Panc1 (cell line): ENCODE data around the gene ABCC8. TPM values are rescaled to one million over a fixed set of nuclear protein-coding genes. Genes with fewer than 3 reads are reported as not detected.

Experiments used
- ATAC-seq: fragments of 200-7000 bp; cut with Tn5 transposase; 2 replicates; pipeline ENCODE4 v1.9.1; 2020; ENCODE audit warnings: mild to moderate bottlenecking, moderate library complexity
- BruUV-seq: library from RNA; stranded (reverse); fragments of 400-500 nt; replicated peaks from 2 replicates; lab custom pipeline; 2021; lab: Mats Ljungman, UMichigan
- CTCF ChIA-PET: fragments of 300-600 bp; sonication (Branson Sonifier 250); formaldehyde crosslinking; loops from one replicate; lab custom pipeline; 2022; ENCODE audit warnings: antibody characterized with exemption; lab: Charles Lee
- POLR2A ChIA-PET: fragments of 300-600 bp; sonication (Branson Sonifier 250); formaldehyde crosslinking; loops from one replicate; lab custom pipeline; 2022; ENCODE audit warnings: antibody characterized with exemption; lab: Charles Lee
- DNase-seq: peaks from one replicate; pipeline ENCODE4 v3.0.0-alpha.2; 2010; ENCODE audit warnings: low read depth, low spot score
- H3K27ac ChIP-seq: 2 replicates; pipeline ENCODE4 v1.5.1; 2011; ENCODE audit warnings: mild to moderate bottlenecking, low read length, inconsistent platforms
- H3K27me3 ChIP-seq: fragments of 200-500 bp; sonication (Bioruptor generic); 2 replicates; pipeline ENCODE4 v1.6.0; 2014; ENCODE audit warnings: low read length, inconsistent platforms; ENCODE audit not compliant: control insufficient read depth, insufficient read depth
- H3K36me3 ChIP-seq: fragments of 200-500 bp; sonication (Bioruptor generic); 2 replicates; pipeline ENCODE4 v1.5.1; 2014; ENCODE audit warnings: inconsistent platforms, mild to moderate bottlenecking, low read length, moderate library complexity; ENCODE audit not compliant: control insufficient read depth, insufficient read depth
- H3K4me1 ChIP-seq: 2 replicates; pipeline ENCODE4 v1.5.1; 2011; ENCODE audit warnings: inconsistent platforms, mild to moderate bottlenecking, low read length, moderate library complexity; ENCODE audit not compliant: control insufficient read depth, insufficient read depth
- H3K4me3 ChIP-seq, 2 experiments: 2 replicates each; pipeline ENCODE4 v1.5.1; 2011 to 2012; ENCODE audit warnings: low read depth in 2 of 2, low read length in 2 of 2, mild to moderate bottlenecking in 2 of 2, inconsistent platforms in 1 of 2, moderate library complexity in 1 of 2
- H3K9me3 ChIP-seq: fragments of 200-500 bp; sonication (Bioruptor generic); 2 replicates; pipeline ENCODE4 v1.5.1; 2014; ENCODE audit warnings: low read depth, mild to moderate bottlenecking, inconsistent platforms, low read length, moderate library complexity; ENCODE audit not compliant: control insufficient read depth, insufficient read depth
- CTCF ChIP-seq: fragments of 450-650 bp; IDR thresholded peaks from 2 replicates; pipeline ENCODE4 v1.5.1; 2017; ENCODE audit warnings: mild to moderate bottlenecking
- POLR2AphosphoS5 ChIP-seq: IDR thresholded peaks from 2 replicates; pipeline ENCODE4 v1.6.1; 2012; ENCODE audit warnings: mild to moderate bottlenecking, low read depth, low read length, moderate library complexity
- REST ChIP-seq, 2 experiments: IDR thresholded peaks; 2 replicates each; pipeline ENCODE4 v1.6.1; 2011 to 2012; ENCODE audit warnings: low read depth in 2 of 2, control low read depth in 1 of 2, low read length in 1 of 2, mild to moderate bottlenecking in 1 of 2, moderate library complexity in 1 of 2; ENCODE audit not compliant: insufficient read depth in 1 of 2
- SIN3A ChIP-seq: IDR thresholded peaks from 2 replicates; pipeline ENCODE4 v1.6.1; 2012; ENCODE audit warnings: low read depth, mild to moderate bottlenecking, low read length, moderate library complexity, borderline replicate concordance; ENCODE audit not compliant: insufficient read depth
- TCF7L2 ChIP-seq: IDR thresholded peaks from 2 replicates; pipeline ENCODE4 v1.6.1; 2011; ENCODE audit warnings: mild to moderate bottlenecking, low read depth, low read length, inconsistent platforms
- in situ Hi-C: cut with HindIII; loops from 2 replicates; pipeline ENCODE4 v1.10.0; 2016; ENCODE audit warnings: low sequenced_read_pairs, low pct_unique_long_range_greater_than_20kb
- intact Hi-C: fragments of 100-400 bp; cut with micrococcal nuclease; formaldehyde crosslinking; loops from one replicate; pipeline ENCODE4 v1.10.0; 2022; ENCODE audit not compliant: unreplicated experiment
- total RNA-seq: library from RNA; stranded (reverse); gene quantifications from one replicate; pipeline ENCODE4 v1.2.1, GENCODE V29; 2021; ENCODE audit not compliant: unreplicated experiment

Gene ABCC8
- total RNA-seq, 1 experiment from 2014 or later = 0.18 TPM

- ATAC-seq = no peak
- no peaks in the 10 kb centered on the region for H3K9me3 ChIP-seq
- H3K4me3 ChIP-seq = no peak overlapping the region
- no peak overlapping the region for H3K27ac ChIP-seq
- H3K4me1 ChIP-seq = no peaks in the 10 kb centered on the region
- H3K36me3 ChIP-seq = no peaks in the 10 kb centered on the region; the same call in 1 of the 2 replicates
- no TSS peak for BruUV-seq
- intact Hi-C loops (no loop called here), in situ Hi-C loops (no loop called here)
- H3K27me3 ChIP-seq = no peaks in the 10 kb centered on the region
- POLR2A ChIA-PET = no interaction called here
- no peak for DNase-seq
- TF ChIP-seq POLR2AphosphoS5 = no peak
- no peak for TF ChIP-seq TCF7L2
- no peak for TF ChIP-seq CTCF
- TF ChIP-seq SIN3A = no peak
- TF ChIP-seq REST (IDR thresholded peaks at IDR 0.05; ENCODE audit: insufficient read depth in 1 of 2, low read depth in 2 of 2, low read length in 1 of 2) = no peak
- CTCF ChIA-PET = interaction anchor here (0.8 kb wide), 1 partner anchor 135 kb away, joined by 3 read pairs; no protein-coding TSS in a partner anchor
These were observed 83.2 kb downstream of the ABCC8 start for GRCh38 chr11:17393472-17393871.

GRCh38 chr11:17392872-17393271 is 83.8 kb downstream of the ABCC8 start:
- ChIA-PET CTCF (no interaction called here), POLR2A (no interaction called here)
- no TSS peak for BruUV-seq
- in situ Hi-C loops (no loop called here), intact Hi-C loops (no loop called here)
- Histone ChIP-seq H3K27me3 (no peaks in the 10 kb centered on the region), H3K4me3 (no peak overlapping the region), H3K4me1 (no peaks in the 10 kb centered on the region), H3K9me3 (no peaks in the 10 kb centered on the region), H3K27ac (no peak overlapping the region), H3K36me3 (no peaks in the 10 kb centered on the region; the same call in 1 of the 2 replicates)
- no peak for DNase-seq
- no peak for ATAC-seq
- TF ChIP-seq REST (IDR thresholded peaks at IDR 0.05; ENCODE audit: insufficient read depth in 1 of 2, low read depth in 2 of 2, low read length in 1 of 2) (no peak), CTCF (no peak), POLR2AphosphoS5 (no peak), TCF7L2 (no peak), SIN3A (no peak)
